K562 (cell line): Measurements from ENCODE around the gene NIPAL3. TPM values are rescaled to one million over a fixed set of nuclear protein-coding genes. Genes with fewer than 3 reads are reported as not detected.

Experiments used
- ERF ChIP-seq: fragments of 450-650 bp; formaldehyde crosslinking; IDR thresholded peaks from 2 replicates; pipeline ENCODE4 v1.4.0; 2020; ENCODE audit warnings: mild to moderate bottlenecking, mixed read lengths
- EZH2 ChIP-seq: IDR thresholded peaks from 2 replicates; pipeline ENCODE4 v1.6.1; 2012; ENCODE audit warnings: low read depth, mild to moderate bottlenecking, inconsistent platforms, low read length, borderline replicate concordance
- HDAC8 ChIP-seq: fragments of 450-650 bp; IDR thresholded peaks from 2 replicates; pipeline ENCODE4 v1.6.1; 2016; ENCODE audit warnings: mild to moderate bottlenecking, missing genetic modification characterization, moderate library complexity, missing compliant biosample characterization
- HIVEP1 ChIP-seq: fragments of 250-450 bp; sonication (Bioruptor Pico); IDR thresholded peaks from 2 replicates; pipeline ENCODE4 v1.4.0; 2020; ENCODE audit warnings: mild to moderate bottlenecking
- HLTF ChIP-seq: fragments of 450-650 bp; IDR thresholded peaks from 2 replicates; pipeline ENCODE4 v1.6.1; 2016
- KDM1A ChIP-seq, 2 experiments: fragments of 450-650 bp; IDR thresholded peaks; 2 replicates each; pipeline ENCODE4 v1.6.1; 2016; ENCODE audit warnings: mild to moderate bottlenecking in 2 of 2
- MCM7 ChIP-seq, 2 experiments: fragments of 450-650 bp; IDR thresholded peaks; 2 replicates each; pipeline ENCODE4 v1.6.1; 2016 to 2018
- MYC ChIP-seq, 2 experiments: fragments of 250-450 bp in 1 of 2; sonication (Bioruptor Pico) in 1 of 2; IDR thresholded peaks; 2 replicates each; pipeline versions ENCODE4 v1.5.1 to v1.6.1; 2012 to 2021; ENCODE audit warnings: low read depth in 2 of 2, borderline replicate concordance in 1 of 2, improper control_type of control experiment in 1 of 2, low read length in 1 of 2, mild to moderate bottlenecking in 1 of 2, moderate library complexity in 1 of 2
- NR1H2 ChIP-seq: sonication (generic); formaldehyde crosslinking; IDR thresholded peaks from 2 replicates; pipeline ENCODE4 v1.4.0; 2020; ENCODE audit warnings: mild to moderate bottlenecking, missing genetic modification reagents
- PHF8 ChIP-seq: fragments of 200-600 bp; sonication (generic); IDR thresholded peaks from 2 replicates; pipeline ENCODE4 v1.6.1; 2012; ENCODE audit warnings: mixed run types, mild to moderate bottlenecking, inconsistent platforms, low read length, moderate library complexity, borderline replicate concordance
- PKNOX1 ChIP-seq: fragments of 450-650 bp; IDR thresholded peaks from 2 replicates; pipeline ENCODE4 v1.6.1; 2016
- POLR2AphosphoS5 ChIP-seq: IDR thresholded peaks from 2 replicates; pipeline ENCODE4 v1.6.1; 2011; ENCODE audit warnings: mild to moderate bottlenecking, low read depth, low read length, moderate library complexity; ENCODE audit not compliant: control insufficient read depth, insufficient read depth
- PTTG1 ChIP-seq: fragments of 450-650 bp; IDR thresholded peaks from 2 replicates; pipeline ENCODE4 v1.6.1; 2016; ENCODE audit warnings: low read depth, mild to moderate bottlenecking, missing genetic modification characterization, missing compliant biosample characterization
- RNF2 ChIP-seq: sonication (generic); IDR thresholded peaks from 2 replicates; pipeline ENCODE4 v1.6.1; 2016
- SRSF1 ChIP-seq: fragments of 200-400 bp; formaldehyde crosslinking; IDR thresholded peaks from 2 replicates; pipeline ENCODE4 v1.6.1; 2017; ENCODE audit warnings: mild to moderate bottlenecking, low read depth, low read length, moderate library complexity
- TOE1 ChIP-seq, 2 experiments: fragments of 450-650 bp in 1 of 2; sonication (generic) in 1 of 2; formaldehyde crosslinking in 1 of 2; IDR thresholded peaks; 2 replicates each; pipeline versions ENCODE4 v1.7.1 to v1.8.0; 2016 to 2022; ENCODE audit warnings: borderline replicate concordance in 2 of 2, mild to moderate bottlenecking in 2 of 2, antibody characterized with exemption in 1 of 2, inconsistent platforms in 1 of 2, low read depth in 1 of 2, missing genetic modification reagents in 1 of 2, moderate library complexity in 1 of 2
- U2AF1 ChIP-seq: fragments of 200-400 bp; formaldehyde crosslinking; optimal IDR thresholded peaks from 2 replicates; pipeline ENCODE3; 2017; ENCODE audit warnings: mild to moderate bottlenecking, low read depth, low read length, moderate library complexity
- ZNF134 ChIP-seq: fragments of 250-450 bp; sonication (Bioruptor Pico); conservative IDR thresholded peaks from 2 replicates; pipeline ENCODE4 v1.4.0; 2020
- ZNF143 ChIP-seq: sonication (generic); formaldehyde crosslinking; IDR thresholded peaks from 2 replicates; pipeline ENCODE4 v1.9.0; 2022; ENCODE audit warnings: mild to moderate bottlenecking, missing genetic modification reagents
- ZNF165 ChIP-seq: fragments of 250-450 bp; sonication (Bioruptor Pico); IDR thresholded peaks from 2 replicates; pipeline ENCODE4 v1.4.0; 2020; ENCODE audit warnings: borderline replicate concordance
- ZNF354B ChIP-seq: fragments of 250-450 bp; sonication (Bioruptor Pico); IDR thresholded peaks from 2 replicates; pipeline ENCODE4 v1.4.0; 2020
- ZNF41 ChIP-seq: fragments of 250-450 bp; sonication (Bioruptor Pico); conservative IDR thresholded peaks from 2 replicates; pipeline ENCODE4 v1.4.0; 2020; ENCODE audit warnings: mild to moderate bottlenecking
- polyA plus RNA-seq, 8 experiments: library from polyadenylated mRNA; depleted of rRNA in 4 of 8; stranded (reverse) in 5 of 8; unstranded in 3 of 8; fragments of >200 nt; fragmentation: Nextera tagmentation in 2 of 8; fragmentation: Illumina TruSeq in 1 of 8; extraction: Ambion mirVana in 2 of 8; extraction: Trizol in 1 of 8; gene quantifications; 2 replicates each; pipeline versions ENCODE4 v1.2.1 to v1.2.3, GENCODE V29; 2011 to 2014; ENCODE audit warnings: inconsistent platforms in 1 of 8, missing spikeins in 1 of 8
- total RNA-seq, 7 experiments: library from RNA; depleted of rRNA in 6 of 7; stranded (reverse); fragments of >200 nt in 6 of 7; fragmentation: Illumina TruSeq in 2 of 7; extraction: Trizol in 2 of 7; gene quantifications; 2 replicates each; pipeline versions ENCODE4 v1.2.1 to v1.2.3, GENCODE V29; 2011 to 2021; ENCODE audit warnings: low replicate concordance in 1 of 7
- TF ChIP-seq, protein P1 (sequence below), 2 experiments: fragments of 200-800 bp in 1 of 2; sonication (Bioruptor generic) in 1 of 2; sonication (generic) in 1 of 2; formaldehyde crosslinking in 1 of 2; IDR thresholded peaks in 1 of 2; conservative IDR thresholded peaks in 1 of 2; 2 replicates each; pipeline versions ENCODE4 v1.5.0 to v1.6.1; 2016 to 2020; ENCODE audit warnings: missing compliant biosample characterization in 1 of 2, missing genetic modification characterization in 1 of 2, missing genetic modification reagents in 1 of 2
- TF ChIP-seq, protein P2 (sequence below): fragments of 250-450 bp; sonication (Bioruptor Pico); IDR thresholded peaks from 2 replicates; pipeline ENCODE4 v1.5.0; 2020; ENCODE audit warnings: mild to moderate bottlenecking

Gene NIPAL3
- total and polyA plus RNA-seq, 9 of the 15 experiments (the other 6 are each of a cell fraction or from before 2014, with no cell fraction given) = 10.5 to 26.3 (median 16.0) TPM

- no peak for TF ChIP-seq SRSF1
- TF ChIP-seq, protein P1, sequence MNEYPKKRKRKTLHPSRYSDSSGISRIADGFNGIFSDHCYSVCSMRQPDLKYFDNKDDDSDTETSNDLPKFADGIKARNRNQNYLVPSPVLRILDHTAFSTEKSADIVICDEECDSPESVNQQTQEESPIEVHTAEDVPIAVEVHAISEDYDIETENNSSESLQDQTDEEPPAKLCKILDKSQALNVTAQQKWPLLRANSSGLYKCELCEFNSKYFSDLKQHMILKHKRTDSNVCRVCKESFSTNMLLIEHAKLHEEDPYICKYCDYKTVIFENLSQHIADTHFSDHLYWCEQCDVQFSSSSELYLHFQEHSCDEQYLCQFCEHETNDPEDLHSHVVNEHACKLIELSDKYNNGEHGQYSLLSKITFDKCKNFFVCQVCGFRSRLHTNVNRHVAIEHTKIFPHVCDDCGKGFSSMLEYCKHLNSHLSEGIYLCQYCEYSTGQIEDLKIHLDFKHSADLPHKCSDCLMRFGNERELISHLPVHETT (CRISPR knock-in tag; conservative IDR thresholded peaks at IDR 0.05 in 1 of 2, IDR thresholded peaks at IDR 0.05 in 1 of 2) = no peak
- no peak for TF ChIP-seq POLR2AphosphoS5
- no peak for TF ChIP-seq MCM7 (IDR thresholded peaks at IDR 0.05)
- no peak for TF ChIP-seq HDAC8 (tag)
- TF ChIP-seq ZNF41 (CRISPR knock-in tag) = no peak
- no peak for TF ChIP-seq HLTF
- TF ChIP-seq NR1H2 (CRISPR knock-in tag) = 0 out of 2 replicates have a peak, but pooled peaks have one; percentile 47
- no peak for TF ChIP-seq ZNF165 (CRISPR knock-in tag)
- TF ChIP-seq EZH2 = no peak
- TF ChIP-seq U2AF1 = no peak
- no peak for TF ChIP-seq KDM1A (IDR thresholded peaks at IDR 0.05)
- no peak for TF ChIP-seq HIVEP1 (CRISPR knock-in tag)
- no peak for TF ChIP-seq ZNF134 (CRISPR knock-in tag)
- no peak for TF ChIP-seq PHF8
- TF ChIP-seq ZNF143 = no peak
- TF ChIP-seq, protein P2, sequence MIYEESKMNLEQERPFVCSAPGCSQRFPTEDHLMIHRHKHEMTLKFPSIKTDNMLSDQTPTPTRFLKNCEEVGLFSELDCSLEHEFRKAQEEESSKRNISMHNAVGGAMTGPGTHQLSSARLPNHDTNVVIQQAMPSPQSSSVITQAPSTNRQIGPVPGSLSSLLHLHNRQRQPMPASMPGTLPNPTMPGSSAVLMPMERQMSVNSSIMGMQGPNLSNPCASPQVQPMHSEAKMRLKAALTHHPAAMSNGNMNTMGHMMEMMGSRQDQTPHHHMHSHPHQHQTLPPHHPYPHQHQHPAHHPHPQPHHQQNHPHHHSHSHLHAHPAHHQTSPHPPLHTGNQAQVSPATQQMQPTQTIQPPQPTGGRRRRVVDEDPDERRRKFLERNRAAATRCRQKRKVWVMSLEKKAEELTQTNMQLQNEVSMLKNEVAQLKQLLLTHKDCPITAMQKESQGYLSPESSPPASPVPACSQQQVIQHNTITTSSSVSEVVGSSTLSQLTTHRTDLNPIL (CRISPR knock-in tag) = no peak
- 0 out of 2 replicates have a peak, but pooled peaks have one; percentile 4 for TF ChIP-seq PKNOX1
- TF ChIP-seq ZNF354B (CRISPR knock-in tag) = no peak
- peak; percentile 46; the same call in 1 of the 2 replicates for TF ChIP-seq MYC (IDR thresholded peaks at IDR 0.05; ENCODE audit: low read depth, low read length)
- TF ChIP-seq MYC (CRISPR knock-in tag; IDR thresholded peaks at IDR 0.05; ENCODE audit: borderline replicate concordance, low read depth) = no peak
- TF ChIP-seq ERF (CRISPR knock-in tag) = no peak
- peak; percentile 44; the same call in 1 of the 2 replicates for TF ChIP-seq TOE1 (IDR thresholded peaks at IDR 0.05; ENCODE audit: borderline replicate concordance)
- no peak for TF ChIP-seq TOE1 (CRISPR knock-in tag; IDR thresholded peaks at IDR 0.05; ENCODE audit: borderline replicate concordance, low read depth)
- no peak for TF ChIP-seq PTTG1
- 0 out of 2 replicates have a peak, but pooled peaks have one; percentile 24 for TF ChIP-seq RNF2
Observed at GRCh38 chr1:24390924-24391782, 24.4 kb upstream of the NIPAL3 start (continued).
